Transverse colon (tissue), 4 donors: ENCODE results near the gene DDX52.

Experiments used
- EP300 ChIP-seq: sonication (generic); formaldehyde crosslinking; IDR thresholded peaks from one replicate; pipeline ENCODE4 v1.6.1; 2017; ENCODE audit warnings: antibody characterized with exemption, low read depth
- POLR2A ChIP-seq: fragments of 450-650 bp; IDR thresholded peaks from one replicate; pipeline ENCODE4 v1.6.1; 2016; ENCODE audit warnings: antibody characterized with exemption, mild to moderate bottlenecking, moderate library complexity
- POLR2AphosphoS5 ChIP-seq, 3 donors: sonication (generic); formaldehyde crosslinking; IDR thresholded peaks; one replicate each; pipeline ENCODE4 v1.6.1; 2016; ENCODE audit warnings: antibody characterized with exemption in 3 of 3
- TF ChIP-seq, protein P1 (sequence below), 5 experiments: fragments of 200-600 bp in 3 of 5; fragments of 450-650 bp in 2 of 5; sonication (generic) in 3 of 5; IDR thresholded peaks; 1 replicate in 2 of 5; 2 replicates in 3 of 5; pipeline ENCODE4 v1.5.1; 2016 to 2017; ENCODE audit warnings: antibody characterized with exemption in 5 of 5, inconsistent platforms in 3 of 5, mild to moderate bottlenecking in 2 of 5, moderate library complexity in 1 of 5

DNA sequence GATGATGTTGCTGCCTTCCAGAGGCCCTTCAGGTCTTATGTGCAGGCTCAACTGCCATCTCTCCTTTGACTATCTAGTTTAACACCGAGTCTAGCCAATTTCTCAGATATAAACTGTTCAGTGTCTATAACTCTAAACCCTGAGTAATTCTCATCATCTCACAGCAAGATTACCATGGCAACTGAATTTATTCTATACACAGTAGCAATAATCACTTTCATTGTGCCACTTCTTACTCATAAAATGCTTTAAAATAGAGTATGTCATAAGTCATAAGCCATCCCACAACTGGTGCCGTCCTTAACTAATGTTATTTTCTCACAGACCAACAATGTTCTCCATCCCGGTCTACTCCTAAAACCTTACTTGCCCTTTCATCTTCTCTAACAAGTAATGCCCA is 79.0 kb downstream of the DDX52 start:
- TF ChIP-seq, protein P1, sequence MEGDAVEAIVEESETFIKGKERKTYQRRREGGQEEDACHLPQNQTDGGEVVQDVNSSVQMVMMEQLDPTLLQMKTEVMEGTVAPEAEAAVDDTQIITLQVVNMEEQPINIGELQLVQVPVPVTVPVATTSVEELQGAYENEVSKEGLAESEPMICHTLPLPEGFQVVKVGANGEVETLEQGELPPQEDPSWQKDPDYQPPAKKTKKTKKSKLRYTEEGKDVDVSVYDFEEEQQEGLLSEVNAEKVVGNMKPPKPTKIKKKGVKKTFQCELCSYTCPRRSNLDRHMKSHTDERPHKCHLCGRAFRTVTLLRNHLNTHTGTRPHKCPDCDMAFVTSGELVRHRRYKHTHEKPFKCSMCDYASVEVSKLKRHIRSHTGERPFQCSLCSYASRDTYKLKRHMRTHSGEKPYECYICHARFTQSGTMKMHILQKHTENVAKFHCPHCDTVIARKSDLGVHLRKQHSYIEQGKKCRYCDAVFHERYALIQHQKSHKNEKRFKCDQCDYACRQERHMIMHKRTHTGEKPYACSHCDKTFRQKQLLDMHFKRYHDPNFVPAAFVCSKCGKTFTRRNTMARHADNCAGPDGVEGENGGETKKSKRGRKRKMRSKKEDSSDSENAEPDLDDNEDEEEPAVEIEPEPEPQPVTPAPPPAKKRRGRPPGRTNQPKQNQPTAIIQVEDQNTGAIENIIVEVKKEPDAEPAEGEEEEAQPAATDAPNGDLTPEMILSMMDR (IDR thresholded peaks at IDR 0.05), result no peak
- TF ChIP-seq POLR2AphosphoS5 (IDR thresholded peaks at IDR 0.05), result no peak
- TF ChIP-seq POLR2A, result no peak
- TF ChIP-seq EP300, result no peak
